ENCODE data around the gene CHCHD10. TPM values are rescaled to one million over a fixed set of nuclear protein-coding genes. Genes with fewer than 3 reads are reported as not detected.

CHCHD10 gene
- total and polyA plus RNA-seq, 10 of the 15 experiments (the other 5 are each of a cell fraction or from before 2014, with no cell fraction given) = 13.2 to 241 (median 128) TPM

GRCh38 chr22:23752090-23752691 is 15.6 kb downstream of the CHCHD10 start (continued):
- no peak for TF ChIP-seq REST (IDR thresholded peaks at IDR 0.05; ENCODE audit: low read depth, low read length)
- no peak for TF ChIP-seq BHLHE40 (IDR thresholded peaks at IDR 0.05; ENCODE audit: borderline replicate concordance in 1 of 2, low read depth in 2 of 2, low read length in 1 of 2)
- TF ChIP-seq ZZZ3 (IDR thresholded peaks at IDR 0.05; ENCODE audit: control insufficient read depth, insufficient read length, low read depth) = no peak
- no peak for TF ChIP-seq ZBED1 (IDR thresholded peaks at IDR 0.05; ENCODE audit: borderline replicate concordance)
- no peak for TF ChIP-seq WRNIP1 (IDR thresholded peaks at IDR 0.05; ENCODE audit: borderline replicate concordance, low read depth, low read length)
- no peak for TF ChIP-seq RELB (IDR thresholded peaks at IDR 0.05; ENCODE audit: low read depth)
- TF ChIP-seq SMC3 (IDR thresholded peaks at IDR 0.05; ENCODE audit: borderline replicate concordance, low read length) = no peak
- TF ChIP-seq JUND (IDR thresholded peaks at IDR 0.05; ENCODE audit: low read depth, low read length) = no peak
- TF ChIP-seq SP1 (IDR thresholded peaks at IDR 0.05; ENCODE audit: low read depth, low read length) = peak; percentile 47
- no peak for TF ChIP-seq PKNOX1 (IDR thresholded peaks at IDR 0.05)
- no peak for TF ChIP-seq LARP7 (IDR thresholded peaks at IDR 0.05)
- TF ChIP-seq PBX3 (IDR thresholded peaks at IDR 0.05; ENCODE audit: insufficient replicate concordance, low read depth, low read length) = no peak
- 0 out of 2 replicates have a peak, but pooled peaks have one; percentile 42 for TF ChIP-seq BCL11A (IDR thresholded peaks at IDR 0.05; ENCODE audit: low read depth, low read length)
- TF ChIP-seq SMAD1 (IDR thresholded peaks at IDR 0.05; ENCODE audit: low read depth, partially characterized antibody) = no peak
- no peak for TF ChIP-seq HDAC6 (IDR thresholded peaks at IDR 0.05; ENCODE audit: unreplicated experiment)
- no peak for TF ChIP-seq KDM1A (IDR thresholded peaks at IDR 0.05; ENCODE audit: borderline replicate concordance)
- TF ChIP-seq NR2C1 (IDR thresholded peaks at IDR 0.05) = no peak
- no peak for TF ChIP-seq USF2 (IDR thresholded peaks at IDR 0.05; ENCODE audit: borderline replicate concordance, low read depth, low read length)
- no peak for TF ChIP-seq CBX3 (IDR thresholded peaks at IDR 0.05; ENCODE audit: borderline replicate concordance, low read depth)
- TF ChIP-seq EP300 (IDR thresholded peaks at IDR 0.05; ENCODE audit: borderline replicate concordance in 1 of 2, control insufficient read depth in 1 of 2, low read depth in 2 of 2, low read length in 2 of 2) = 0 out of 4 replicates have a peak, but pooled peaks of 1 of the 2 experiments have one; percentile 19
- no peak; the same call in 1 of the 2 replicates for TF ChIP-seq CREM (IDR thresholded peaks at IDR 0.05; ENCODE audit: low read depth)
- peak; percentile 49 for TF ChIP-seq RUNX3 (IDR thresholded peaks at IDR 0.05; ENCODE audit: low read length)
- TF ChIP-seq NR2C2 (IDR thresholded peaks at IDR 0.05; ENCODE audit: borderline replicate concordance, control insufficient read depth, insufficient read length, low read depth) = no peak

Data from GM12878 (cell line).